AG04450 (cell line): Measurements from ENCODE around the gene PEX12. TPM values are rescaled to one million over a fixed set of nuclear protein-coding genes. Genes with fewer than 3 reads are reported as not detected.

Source experiments
- CTCF ChIA-PET: fragments of 300-600, 350-600 bp; formaldehyde crosslinking; extraction: SDS; loops from one replicate; lab custom pipeline; 2022; ENCODE audit warnings: antibody characterized with exemption, inconsistent platforms; lab: Charles Lee
- POLR2A ChIA-PET: fragments of 350-600 bp; formaldehyde crosslinking; extraction: SDS; loops from one replicate; lab custom pipeline; 2021; ENCODE audit warnings: antibody characterized with exemption, inconsistent platforms; lab: Yijun Ruan, JAX
- DNase-seq: peaks from one replicate; pipeline ENCODE4 v3.0.0-alpha.2; 2011; ENCODE audit warnings: low read depth, low spot score
- H3K27ac ChIP-seq: one replicate; pipeline ENCODE4 v1.5.1; 2012; ENCODE audit warnings: low read depth, low read length, control low read depth
- H3K27me3 ChIP-seq: one replicate; pipeline ENCODE4 v1.6.0; 2012; ENCODE audit warnings: low read length; ENCODE audit not compliant: control insufficient read depth, insufficient read depth
- H3K4me3 ChIP-seq: 2 replicates; pipeline ENCODE4 v1.5.1; 2011; ENCODE audit warnings: mild to moderate bottlenecking, low read depth, low read length, control low read depth
- H3K9me3 ChIP-seq: 2 replicates; pipeline ENCODE4 v1.5.1; 2012; ENCODE audit warnings: low read length; ENCODE audit not compliant: control insufficient read depth, insufficient read depth
- CTCF ChIP-seq: IDR thresholded peaks from 2 replicates; pipeline ENCODE4 v1.5.1; 2011; ENCODE audit warnings: low read depth, low read length, control low read depth, inconsistent platforms
- polyA plus RNA-seq: library from polyadenylated mRNA; depleted of rRNA; stranded (reverse); fragments of >200 nt; gene quantifications from 2 replicates; pipeline ENCODE4 v1.2.3, GENCODE V29; 2011

Gene PEX12
- polyA plus RNA-seq, 1 experiment: 10.2 TPM

- peaks cover 35% of the 10 kb centered on the region for H3K27me3 ChIP-seq
- no peak for TF ChIP-seq CTCF
- H3K27ac ChIP-seq: no peak overlapping the region
- CTCF ChIA-PET: interaction anchor here (1.2 to 1.4 kb wide), 2 partner anchors 9 to 10 kb away, joined by 4 to 5 read pairs; no protein-coding TSS in a partner anchor
- H3K4me3 ChIP-seq: no peak overlapping the region
- POLR2A ChIA-PET: no interaction called here
- H3K9me3 ChIP-seq: no peaks in the 10 kb centered on the region
- no peak for DNase-seq
Measured at GRCh38 chr17:35548208-35548810, 30.1 kb downstream of the PEX12 start.

- H3K9me3 ChIP-seq: no peaks in the 10 kb centered on the region
- no peak overlapping the region for H3K4me3 ChIP-seq
- TF ChIP-seq CTCF: no peak
- H3K27ac ChIP-seq: no peak overlapping the region
- CTCF ChIA-PET: no interaction called here
- POLR2A ChIA-PET: no interaction called here
- peaks cover 30% of the 10 kb centered on the region for H3K27me3 ChIP-seq
- DNase-seq: no peak
Measured at GRCh38 chr17:35546487-35546886, 31.9 kb downstream of the PEX12 start.

GRCh38 chr17:35545150-35545549 is 33.2 kb downstream of the PEX12 start:
- CTCF ChIA-PET: interaction anchor here (1.4 to 12.9 kb wide), 4 partner anchors 11 to 232 kb away, joined by 3 to 306 read pairs (median 5); no protein-coding TSS in a partner anchor
- H3K27ac ChIP-seq: no peak overlapping the region
- TF ChIP-seq CTCF: no peak
- no peak for DNase-seq
- no peaks in the 10 kb centered on the region for H3K9me3 ChIP-seq
- peaks cover 28% of the 10 kb centered on the region for H3K27me3 ChIP-seq
- POLR2A ChIA-PET: no interaction called here
- H3K4me3 ChIP-seq: no peak overlapping the region

- POLR2A ChIA-PET: no interaction called here
- Histone ChIP-seq H3K9me3 (no peaks in the 10 kb centered on the region), H3K27me3 (peaks cover 22% of the 10 kb centered on the region), H3K4me3 (no peak overlapping the region), H3K27ac (no peak overlapping the region)
- no peak for TF ChIP-seq CTCF
- no peak for DNase-seq
- CTCF ChIA-PET: interaction anchor here (1.4 to 12.9 kb wide), 4 partner anchors 10 to 231 kb away, joined by 3 to 306 read pairs (median 5); no protein-coding TSS in a partner anchor
Measured at GRCh38 chr17:35543856-35544255, 34.5 kb downstream of the PEX12 start.

- H3K27ac ChIP-seq: no peak overlapping the region
- ChIA-PET POLR2A (interaction anchor here (0.5 kb wide), 1 partner anchor 337 kb away, joined by 3 read pairs; no protein-coding TSS in a partner anchor), CTCF (interaction anchor here (1.7 to 12.9 kb wide), 3 partner anchors 202 to 230 kb away, joined by 5 to 306 read pairs (median 6); no protein-coding TSS in a partner anchor)
- no peak overlapping the region for H3K4me3 ChIP-seq
- H3K9me3 ChIP-seq: no peaks in the 10 kb centered on the region
- no peak for TF ChIP-seq CTCF
- peaks cover 15% of the 10 kb centered on the region for H3K27me3 ChIP-seq
- DNase-seq: no peak
Measured at GRCh38 chr17:35542990-35543389, 35.4 kb downstream of the PEX12 start.
